DMS153 treated with DMSO at 0.1 percent for 48 hours (cell line): ENCODE data around the gene TMEM123.
"Not testable (repeated sequence)": the region's sequence is repeated elsewhere in the genome, so short reads cannot be mapped to it uniquely, and the experiment has no call there.

Source experiments
- DNase-seq: peaks from one replicate; lab custom pipeline; 2025; ENCODE audit not compliant: unreplicated experiment; lab: John Stamatoyannopoulos, UW

The TMEM123 gene

DNA sequence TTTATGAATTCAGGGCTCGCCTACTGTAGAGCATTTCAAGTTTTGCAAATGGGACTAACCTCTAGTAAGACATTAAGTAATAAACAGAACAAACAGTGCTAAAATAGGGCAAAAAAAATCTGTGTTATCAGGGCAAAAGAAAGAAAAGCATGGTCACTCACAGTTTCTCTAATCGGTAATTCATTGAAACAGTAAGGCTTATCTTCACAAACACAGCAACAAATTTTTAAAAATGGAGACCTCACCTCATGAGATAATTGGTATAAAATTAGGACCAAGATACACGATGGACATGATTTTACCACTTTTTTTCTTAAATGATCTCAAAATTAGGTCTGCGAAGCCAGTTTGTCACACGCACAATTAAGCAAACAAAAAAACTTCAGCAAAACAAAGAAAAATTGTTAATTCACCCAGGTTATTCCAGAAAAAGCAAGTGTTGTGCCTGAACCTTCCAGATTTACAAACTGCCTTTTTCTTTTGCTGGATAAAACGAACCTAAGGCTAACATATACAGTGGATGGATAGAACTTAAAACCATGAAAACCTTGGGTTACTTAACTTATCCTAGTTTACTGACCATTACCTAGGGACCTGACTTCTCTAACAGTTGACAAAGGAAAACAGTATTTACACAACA lies 1.4 kb downstream of the TMEM123 start:
- DNase-seq, result no peak

GRCh38 chr11:102449651-102450570 lies 2.7 kb downstream of the TMEM123 start:
- no peak for DNase-seq

DNA sequence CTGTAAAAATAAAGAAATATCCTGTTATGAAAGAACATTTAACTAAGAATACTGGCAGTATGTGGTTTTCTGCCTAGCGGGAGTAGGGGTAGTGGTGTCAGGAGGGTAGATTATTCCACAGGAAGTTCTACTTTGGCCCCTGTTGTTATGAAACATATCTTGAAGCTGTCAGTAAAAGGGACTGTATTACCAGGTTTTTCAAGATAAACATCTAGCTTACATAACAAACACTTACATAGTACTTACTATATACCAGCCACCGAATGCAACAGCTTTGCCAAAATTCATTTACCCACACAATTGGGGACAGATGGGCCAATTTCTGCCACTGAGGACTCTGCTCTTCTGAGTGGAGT lies 3.7 kb downstream of the TMEM123 start:
- no peak for DNase-seq

DNA sequence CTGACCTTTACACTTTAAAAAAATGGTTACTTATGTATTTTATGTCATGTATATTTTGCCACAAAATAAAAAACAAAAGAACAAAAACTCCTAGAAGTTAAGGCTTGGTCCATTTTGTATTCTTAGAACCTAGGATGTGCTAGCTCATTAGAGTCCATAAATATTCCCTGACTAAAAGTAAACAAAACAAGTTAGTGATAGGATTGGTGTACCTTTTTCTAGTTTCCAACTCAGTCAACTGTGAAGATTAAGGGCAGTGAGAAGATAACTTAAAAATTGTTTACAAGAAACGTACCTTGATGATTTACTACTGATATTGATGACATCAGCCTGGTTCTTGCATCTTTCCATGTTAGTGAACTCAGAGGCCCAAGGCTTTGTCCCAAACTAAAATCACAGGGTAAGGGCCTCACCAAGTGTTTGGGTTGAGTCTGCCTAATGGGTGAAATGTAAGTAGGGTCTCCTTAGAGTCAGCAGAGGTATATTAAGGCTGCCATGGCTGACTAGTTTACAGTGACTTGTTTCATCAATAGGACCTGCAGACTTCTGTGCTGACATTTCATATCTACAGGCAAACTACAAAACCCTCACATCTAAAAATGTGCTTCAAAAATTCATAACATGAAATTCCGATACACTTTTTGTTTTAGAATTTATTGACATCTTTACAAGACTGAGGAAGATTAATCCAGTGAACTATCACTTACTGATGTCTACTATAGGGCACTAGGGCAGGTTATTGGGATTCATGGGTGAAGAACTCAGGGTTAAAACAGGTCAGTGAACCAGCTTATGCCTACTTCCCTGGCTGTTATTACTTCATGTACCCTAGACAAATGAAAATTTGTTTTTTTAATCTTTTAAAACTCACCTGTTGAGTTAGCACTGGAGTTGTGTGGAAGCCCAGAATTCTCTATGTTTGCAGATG lies 4.4 kb downstream of the TMEM123 start:
- DNase-seq, result no peak

GRCh38 chr11:102447193-102447592 lies 5.4 kb downstream of the TMEM123 start:
- DNase-seq, result no peak

- DNase-seq, result no peak
Observed at GRCh38 chr11:102446606-102447005, 6.0 kb downstream of the TMEM123 start.

GRCh38 chr11:102444693-102445092 lies 7.9 kb downstream of the TMEM123 start:
- DNase-seq, result not testable (repeated sequence)

DNA sequence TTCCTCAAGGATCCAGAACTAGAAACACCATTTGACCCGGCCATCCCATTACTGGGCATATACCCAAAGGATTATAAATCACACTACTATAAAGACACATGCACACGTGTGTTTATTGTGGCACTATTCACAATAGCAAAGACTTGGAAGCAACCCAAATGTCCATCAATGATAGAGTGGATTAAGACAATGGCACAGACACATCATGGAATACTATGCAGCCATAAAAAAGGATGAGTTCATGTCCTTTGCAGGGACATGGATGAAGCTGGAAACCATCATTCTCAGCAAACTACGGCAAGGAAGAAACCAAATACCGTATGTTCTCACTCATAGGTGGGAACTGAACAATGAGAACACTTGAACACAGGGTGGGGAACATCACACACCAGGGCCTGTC lies 8.4 kb downstream of the TMEM123 start:
- DNase-seq, result not testable (repeated sequence)

DNA sequence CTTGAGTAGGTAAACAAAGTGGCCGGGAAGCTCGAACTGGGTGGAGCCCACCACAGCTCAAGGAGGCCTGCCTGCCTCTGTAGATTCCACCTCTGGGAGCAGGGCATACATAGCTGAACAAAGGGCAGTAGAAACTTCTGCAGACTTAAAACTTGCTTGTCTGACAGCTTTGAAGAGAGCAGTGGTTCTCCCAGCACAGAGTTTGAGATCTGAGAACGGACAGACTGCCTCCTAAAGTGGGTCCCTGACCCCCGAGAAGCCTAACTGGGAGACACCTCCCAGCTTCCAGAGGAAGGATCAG lies 13.6 kb downstream of the TMEM123 start:
- DNase-seq, result not testable (repeated sequence)

DNA sequence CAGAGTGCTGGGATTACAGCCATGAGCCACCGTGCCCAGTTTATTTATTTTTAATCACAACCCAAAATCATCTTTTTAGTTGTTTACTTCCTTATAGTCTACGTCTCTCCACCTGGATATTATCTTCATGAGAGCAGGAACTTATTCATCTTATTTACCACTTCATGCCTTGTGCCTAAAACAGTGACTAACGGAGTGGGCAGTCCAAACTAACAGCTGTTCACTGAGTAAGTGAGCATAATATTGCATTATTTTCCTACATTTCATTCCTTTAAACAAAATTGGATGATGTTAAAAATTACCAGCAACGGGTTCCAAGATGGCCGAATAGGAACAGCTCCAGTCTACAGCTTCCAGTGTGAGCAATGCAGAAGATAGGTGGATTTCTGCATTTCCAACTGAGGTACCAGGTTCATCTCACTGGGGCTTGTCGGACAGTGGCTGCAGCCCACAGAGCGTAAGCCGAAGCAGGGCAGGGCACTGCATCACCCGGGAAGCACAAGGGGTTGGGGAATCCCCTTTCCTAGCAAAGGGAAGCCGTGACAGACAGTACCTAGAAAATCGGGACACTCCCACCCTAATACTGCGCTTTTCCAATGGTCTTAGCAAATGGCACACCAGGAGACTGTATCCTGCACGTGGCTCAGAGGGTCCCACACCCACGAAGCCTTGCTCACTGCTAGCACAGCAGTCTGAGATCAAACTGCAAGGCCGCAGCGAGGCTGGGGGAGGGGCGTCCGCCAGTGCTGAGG lies 14.1 kb downstream of the TMEM123 start:
- no peak for DNase-seq

GRCh38 chr11:102437727-102438126 lies 14.8 kb downstream of the TMEM123 start:
- no peak for DNase-seq

GRCh38 chr11:102436976-102437375 lies 15.6 kb downstream of the TMEM123 start:
- no peak for DNase-seq

DNA sequence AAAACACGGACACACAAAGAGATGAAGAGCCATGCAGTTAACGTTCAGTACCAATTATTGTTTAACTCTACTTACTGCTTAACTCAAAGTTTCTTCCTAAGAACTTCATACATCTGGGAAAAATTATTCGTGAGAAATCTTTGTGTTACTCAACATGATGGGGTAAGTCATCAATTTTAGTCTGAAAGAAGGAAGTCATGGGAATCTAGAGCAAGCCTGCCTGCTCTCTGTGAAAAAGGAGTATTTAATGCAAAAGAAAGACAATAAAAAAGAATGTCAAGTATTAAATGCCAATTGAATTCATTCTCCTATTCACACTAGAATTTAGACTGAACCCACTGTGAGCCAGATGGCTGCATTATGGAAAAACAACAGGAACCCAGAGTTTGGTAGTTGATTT lies 16.0 kb downstream of the TMEM123 start:
- DNase-seq, result no peak

- DNase-seq, result no peak
Observed at GRCh38 chr11:102435688-102436087, 16.9 kb downstream of the TMEM123 start.

DNA sequence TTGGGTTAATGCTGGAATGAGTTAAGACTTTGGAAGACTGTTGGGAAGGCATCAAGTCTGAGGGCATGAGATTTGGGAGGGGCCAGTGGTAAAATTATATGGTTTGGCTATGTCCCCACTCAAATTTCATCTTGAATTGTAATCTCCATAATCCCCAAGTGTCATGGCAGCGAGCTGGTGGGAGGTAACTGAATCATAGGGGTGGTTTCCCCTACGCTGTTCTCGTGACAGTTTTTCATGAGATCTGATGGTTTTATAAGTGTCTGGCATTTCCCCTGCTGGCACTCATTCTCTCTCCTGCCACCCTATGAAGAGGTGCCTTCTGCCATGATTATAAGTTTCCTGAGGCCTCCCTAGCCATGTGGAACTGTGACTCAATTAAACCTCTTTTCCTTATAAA lies 19.0 kb downstream of the TMEM123 start:
- DNase-seq, result not testable (repeated sequence)

DNA sequence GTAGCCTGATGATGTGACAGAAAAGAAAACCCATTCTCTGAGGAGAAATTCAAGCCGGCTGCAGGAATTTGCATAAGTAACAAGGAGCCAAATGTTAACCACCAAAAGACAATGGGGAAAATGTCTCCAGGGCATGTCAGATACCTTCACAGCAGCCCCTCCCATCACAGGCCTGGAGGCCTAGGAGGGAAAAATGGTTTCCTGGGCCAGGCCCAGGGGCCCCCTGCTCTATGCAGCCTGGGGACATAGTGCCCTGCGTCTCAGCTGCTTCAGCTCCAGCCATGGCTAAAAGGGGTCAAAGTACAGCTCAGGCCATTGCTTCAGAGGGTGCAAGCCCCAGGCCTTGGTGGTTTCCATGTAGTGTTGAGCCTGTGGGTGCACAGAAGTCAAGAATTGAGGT lies 20.0 kb downstream of the TMEM123 start:
- DNase-seq, result not testable (repeated sequence)

DNA sequence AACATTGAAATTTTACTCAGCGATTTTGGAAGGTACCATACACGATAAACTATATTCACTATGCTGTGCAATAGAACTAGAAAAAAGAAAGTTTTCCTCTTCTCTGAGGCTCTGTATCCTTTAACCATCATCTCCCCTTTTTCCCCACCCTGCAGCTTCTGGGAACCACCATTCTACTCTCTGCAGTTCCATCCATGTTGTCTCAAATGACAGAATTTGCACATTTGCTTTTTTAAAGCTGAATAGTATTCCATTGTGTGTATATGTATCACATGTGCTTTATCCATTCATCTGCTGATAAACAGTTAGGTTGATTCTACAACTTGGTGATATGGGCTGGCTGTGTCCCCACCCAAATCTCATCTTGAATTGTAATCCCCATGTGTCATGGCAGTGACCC lies 21.2 kb downstream of the TMEM123 start:
- no peak for DNase-seq

GRCh38 chr11:102430158-102430836 lies 22.3 kb downstream of the TMEM123 start:
- DNase-seq, result no peak

GRCh38 chr11:102429691-102430090 lies 22.9 kb downstream of the TMEM123 start:
- no peak for DNase-seq

- no peak for DNase-seq
Observed at GRCh38 chr11:102429226-102429625, 23.3 kb downstream of the TMEM123 start.
